HCT116 (cell line): ENCODE data around the gene HJURP. TPM values are rescaled to one million over a fixed set of nuclear protein-coding genes. Genes with fewer than 3 reads are reported as not detected.

ENCODE experiments used
- ATAC-seq: fragments of 200-7000 bp; cut with Tn5 transposase; 2 replicates; pipeline ENCODE4 v1.9.1; 2020; ENCODE audit warnings: mild to moderate bottlenecking, moderate library complexity
- BruUV-seq: library from RNA; stranded (reverse); fragments of 400-500 nt; replicated peaks from 2 replicates; lab custom pipeline; 2021; lab: Mats Ljungman, UMichigan
- CTCF ChIA-PET: fragments of 300-600 bp; sonication (Branson Sonifier 250); formaldehyde crosslinking; loops from one replicate; lab custom pipeline; 2021; ENCODE audit warnings: antibody characterized with exemption; lab: Charles Lee
- POLR2A ChIA-PET: fragments of 300-600, 350-600 bp; sonication (Branson Sonifier 250); formaldehyde crosslinking; loops from one replicate; lab custom pipeline; 2021; ENCODE audit warnings: antibody characterized with exemption; lab: Charles Lee
- RAD21 ChIA-PET, 2 experiments: fragments of 300-600 bp; sonication (Branson Sonifier 250); formaldehyde crosslinking; loops; one replicate each; lab custom pipeline; 2023; ENCODE audit warnings: low total read pairs in 2 of 2; ENCODE audit not compliant: uncharacterized antibody in 2 of 2, unreplicated experiment in 2 of 2, low non-redundant PET in 1 of 2; lab: Charles Lee
- DNase-seq: peaks from one replicate; pipeline ENCODE4 v3.0.0-alpha.2; 2010; ENCODE audit warnings: low read depth, low spot score
- H2AFZ ChIP-seq: fragments of 200-600 bp; shearing (Covaris generic), sonication (generic); 2 replicates; pipeline ENCODE4 v1.6.1; 2017; ENCODE audit warnings: low read depth, mixed run types, mixed read lengths, antibody characterized with exemption, low read length; ENCODE audit not compliant: poor library complexity, severe bottlenecking
- H3K27ac ChIP-seq: 2 replicates; pipeline ENCODE4 v1.5.1; 2012; ENCODE audit warnings: low read depth, low read length
- H3K27me3 ChIP-seq: fragments of 200-600 bp; sonication (generic); 2 replicates; pipeline ENCODE4 v1.6.1; 2016; ENCODE audit warnings: mixed run types, low read length, mixed read lengths; ENCODE audit not compliant: insufficient read depth
- H3K36me3 ChIP-seq, 2 experiments: fragments of 200-500 bp in 1 of 2; fragments of 200-600 bp in 1 of 2; sonication (Bioruptor generic) in 1 of 2; sonication (generic) in 1 of 2; 2 replicates each; pipeline versions ENCODE4 v1.5.1 to v1.6.1; 2014 to 2016; ENCODE audit warnings: low read length in 2 of 2, inconsistent platforms in 1 of 2, mixed read lengths in 1 of 2, mixed run types in 1 of 2; ENCODE audit not compliant: insufficient read depth in 2 of 2, control insufficient read depth in 1 of 2
- H3K4me1 ChIP-seq, 2 experiments: fragments of 200-600 bp in 1 of 2; sonication (generic) in 1 of 2; 2 replicates each; pipeline versions ENCODE4 v1.5.1 to v1.6.1; 2012 to 2017; ENCODE audit warnings: low read length in 2 of 2, inconsistent platforms in 1 of 2, mild to moderate bottlenecking in 1 of 2, mixed read lengths in 1 of 2, mixed run types in 1 of 2, moderate library complexity in 1 of 2; ENCODE audit not compliant: insufficient read depth in 2 of 2, control insufficient read depth in 1 of 2
- H3K4me2 ChIP-seq: fragments of 200-600 bp; sonication (generic); 2 replicates; pipeline ENCODE4 v1.6.1; 2017; ENCODE audit warnings: mixed run types, low read length, mixed read lengths
- H3K4me3 ChIP-seq, 2 experiments: fragments of 200-600 bp in 1 of 2; sonication (generic) in 1 of 2; replicated peaks in 1 of 2; 2 replicates each; pipeline ENCODE4 v1.5.1; 2011 to 2016; ENCODE audit warnings: low read length in 2 of 2, control low read depth in 1 of 2, low read depth in 1 of 2, mild to moderate bottlenecking in 1 of 2, mixed read lengths in 1 of 2, mixed run types in 1 of 2
- H3K79me2 ChIP-seq: fragments of 200-600 bp; sonication (generic); 2 replicates; pipeline ENCODE4 v1.6.1; 2017; ENCODE audit warnings: mild to moderate bottlenecking, mixed run types, low read length, moderate library complexity, mixed read lengths; ENCODE audit not compliant: insufficient read depth
- H3K9ac ChIP-seq: fragments of 200-600 bp; sonication (generic); 2 replicates; pipeline ENCODE4 v1.6.1; 2016; ENCODE audit warnings: low read length, mixed read lengths
- H3K9me2 ChIP-seq: fragments of 200-600 bp; sonication (generic), shearing (Covaris generic); 2 replicates; pipeline ENCODE4 v1.6.1; 2017; ENCODE audit warnings: mixed run types, mild to moderate bottlenecking, moderate library complexity; ENCODE audit not compliant: insufficient read depth
- H3K9me3 ChIP-seq, 2 experiments: fragments of 200-500 bp in 1 of 2; fragments of 200-600 bp in 1 of 2; sonication (Bioruptor generic) in 1 of 2; sonication (generic) in 1 of 2; 2 replicates each; pipeline ENCODE4 v1.6.1; 2014 to 2017; ENCODE audit warnings: low read length in 2 of 2, mixed read lengths in 2 of 2, inconsistent platforms in 1 of 2, low read depth in 1 of 2, mild to moderate bottlenecking in 1 of 2, mixed run types in 1 of 2, moderate library complexity in 1 of 2; ENCODE audit not compliant: control insufficient read depth in 1 of 2, insufficient read depth in 1 of 2
- H4K20me1 ChIP-seq: fragments of 200-600 bp; sonication (generic), shearing (Covaris generic); 2 replicates; pipeline ENCODE4 v1.6.1; 2017; ENCODE audit warnings: mixed run types, mild to moderate bottlenecking, moderate library complexity; ENCODE audit not compliant: insufficient read depth
- EGR1 ChIP-seq: IDR thresholded peaks from 2 replicates; pipeline ENCODE4 v1.6.1; 2012; ENCODE audit warnings: low read depth
- POLR2A ChIP-seq: IDR thresholded peaks from 2 replicates; pipeline ENCODE4 v1.7.0; 2011; ENCODE audit warnings: borderline replicate concordance; ENCODE audit not compliant: insufficient read depth, insufficient read length; ENCODE audit errors: extremely low read depth
- POLR2AphosphoS5 ChIP-seq: IDR thresholded peaks from 2 replicates; pipeline ENCODE4 v1.6.1; 2011; ENCODE audit warnings: mild to moderate bottlenecking, low read depth, low read length, moderate library complexity
- RAD21 ChIP-seq: IDR thresholded peaks from 2 replicates; pipeline ENCODE4 v1.6.1; 2012; ENCODE audit warnings: low read depth, mild to moderate bottlenecking
- REST ChIP-seq: IDR thresholded peaks from 2 replicates; pipeline ENCODE4 v1.6.1; 2012; ENCODE audit warnings: low read depth
- TCF7L2 ChIP-seq: IDR thresholded peaks from 2 replicates; pipeline ENCODE4 v1.7.0; 2011; ENCODE audit warnings: borderline replicate concordance, inconsistent platforms; ENCODE audit not compliant: insufficient read depth, insufficient read length; ENCODE audit errors: extremely low read depth
- ZFX ChIP-seq: fragments of 450-650 bp; IDR thresholded peaks from 2 replicates; pipeline ENCODE4 v1.6.1; 2017
- intact Hi-C: fragments of 100-400 bp; cut with micrococcal nuclease; formaldehyde crosslinking; loops from 2 replicates; pipeline ENCODE4 v1.10.0; 2022
- total RNA-seq: library from RNA; stranded (reverse); gene quantifications from one replicate; pipeline ENCODE4 v1.2.1, GENCODE V29; 2021; ENCODE audit not compliant: unreplicated experiment
- TF ChIP-seq, protein P1 (sequence below), 3 experiments: fragments of 200-600 bp in 1 of 3; sonication (generic) in 1 of 3; IDR thresholded peaks in 2 of 3; conservative IDR thresholded peaks in 1 of 3; 2 replicates each; pipeline ENCODE4 v1.5.1; 2012 to 2017; ENCODE audit warnings: low read depth in 2 of 3, low read length in 2 of 3, antibody characterized with exemption in 1 of 3, borderline replicate concordance in 1 of 3, control low read depth in 1 of 3, mild to moderate bottlenecking in 1 of 3, mixed read lengths in 1 of 3, mixed run types in 1 of 3, moderate library complexity in 1 of 3; ENCODE audit not compliant: insufficient read depth in 1 of 3

HJURP gene
- total RNA-seq, 1 experiment from 2014 or later, result 64.1 TPM

DNA sequence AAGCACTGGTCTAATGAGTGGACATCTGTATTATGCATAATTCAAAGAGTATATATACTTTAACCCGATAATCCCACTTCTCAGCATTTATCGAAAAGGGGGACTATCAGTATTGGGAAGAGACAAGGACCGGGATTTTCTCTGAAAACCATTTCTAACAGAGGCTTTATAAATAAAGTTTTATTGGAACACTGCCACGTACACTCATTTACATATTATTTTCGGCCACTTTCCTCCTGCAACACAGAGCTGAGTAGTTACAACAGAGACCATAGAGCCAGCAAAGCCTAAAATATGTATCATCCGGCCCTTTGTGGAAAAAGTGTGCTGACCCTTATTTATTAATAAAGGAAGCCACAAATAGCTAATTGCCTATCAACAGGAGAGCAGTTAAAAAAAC, 3.2 kb downstream of the HJURP start:
- no peak overlapping the region for H3K27ac ChIP-seq
- no peaks in the 10 kb centered on the region for H3K27me3 ChIP-seq
- H4K20me1 ChIP-seq, result no peaks in the 10 kb centered on the region
- DNase-seq (no peak), ATAC-seq (no peak)
- H3K4me1 ChIP-seq, result peaks cover 7 to 20% of the 10 kb centered on the region in 2 experiments
- H3K79me2 ChIP-seq, result peaks cover 81% of the 10 kb centered on the region
- ChIA-PET POLR2A (no interaction called here), CTCF (no interaction called here), RAD21 (no interaction called here)
- H2AFZ ChIP-seq, result no peak overlapping the region
- no peak overlapping the region for H3K4me2 ChIP-seq
- no peaks in the 10 kb centered on the region for H3K9me2 ChIP-seq
- H3K4me3 ChIP-seq, result no peak overlapping the region
- intact Hi-C loops, result no loop called here
- peaks cover 47 to 74% of the 10 kb centered on the region in 2 experiments for H3K36me3 ChIP-seq
- BruUV-seq, result no TSS peak
- no peak for TF ChIP-seq ZFX
- TF ChIP-seq, protein P1, sequence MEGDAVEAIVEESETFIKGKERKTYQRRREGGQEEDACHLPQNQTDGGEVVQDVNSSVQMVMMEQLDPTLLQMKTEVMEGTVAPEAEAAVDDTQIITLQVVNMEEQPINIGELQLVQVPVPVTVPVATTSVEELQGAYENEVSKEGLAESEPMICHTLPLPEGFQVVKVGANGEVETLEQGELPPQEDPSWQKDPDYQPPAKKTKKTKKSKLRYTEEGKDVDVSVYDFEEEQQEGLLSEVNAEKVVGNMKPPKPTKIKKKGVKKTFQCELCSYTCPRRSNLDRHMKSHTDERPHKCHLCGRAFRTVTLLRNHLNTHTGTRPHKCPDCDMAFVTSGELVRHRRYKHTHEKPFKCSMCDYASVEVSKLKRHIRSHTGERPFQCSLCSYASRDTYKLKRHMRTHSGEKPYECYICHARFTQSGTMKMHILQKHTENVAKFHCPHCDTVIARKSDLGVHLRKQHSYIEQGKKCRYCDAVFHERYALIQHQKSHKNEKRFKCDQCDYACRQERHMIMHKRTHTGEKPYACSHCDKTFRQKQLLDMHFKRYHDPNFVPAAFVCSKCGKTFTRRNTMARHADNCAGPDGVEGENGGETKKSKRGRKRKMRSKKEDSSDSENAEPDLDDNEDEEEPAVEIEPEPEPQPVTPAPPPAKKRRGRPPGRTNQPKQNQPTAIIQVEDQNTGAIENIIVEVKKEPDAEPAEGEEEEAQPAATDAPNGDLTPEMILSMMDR (IDR thresholded peaks at IDR 0.05 in 2 of 3, conservative IDR thresholded peaks at IDR 0.05 in 1 of 3; ENCODE audit: borderline replicate concordance in 1 of 3, insufficient read depth in 1 of 3, low read depth in 2 of 3, low read length in 2 of 3), result no peak
- no peak for TF ChIP-seq POLR2A
- no peak for TF ChIP-seq RAD21
- no peak for TF ChIP-seq EGR1
- no peak for TF ChIP-seq REST
- TF ChIP-seq POLR2AphosphoS5, result no peak
- no peak for TF ChIP-seq TCF7L2
- H3K9ac ChIP-seq, result no peak overlapping the region
- H3K9me3 ChIP-seq, result no peaks in the 10 kb centered on the region
